ENCODE results near the gene SIRT1. TPM values are rescaled to one million over a fixed set of nuclear protein-coding genes. Genes with fewer than 3 reads are reported as not detected.

The SIRT1 gene
- polyA plus RNA-seq, 3 donors: 4.4 to 8.4 (median 8.3) TPM

GRCh38 chr10:67917679-67918078 is 33.2 kb downstream of the SIRT1 start:
- no CpG with 5 or more reads among the region's 1 CpG for WGBS (ENCODE audit: insufficient coverage)
- peaks cover 45 to 63% of the 10 kb centered on the region in 2 donors for H3K36me3 Mint-ChIP-seq

GRCh38 chr10:67921065-67921464 is 36.6 kb downstream of the SIRT1 start:
- Histone ChIP-seq H3K9me3 (replicated peaks in 1 of 2; ENCODE audit: control insufficient read depth in 1 of 2, insufficient read depth in 1 of 2, low read length in 2 of 2) (no peaks in the 10 kb centered on the region), H2AFZ (ENCODE audit: insufficient read depth, low read depth, low read length, poor library complexity, severe bottlenecking) (no peak overlapping the region), H3K4me2 (replicated peaks; ENCODE audit: extremely low read depth, low read length, poor library complexity, severe bottlenecking) (no peak overlapping the region), H3K9ac (ENCODE audit: insufficient read depth, low read length, poor library complexity, severe bottlenecking) (no peak overlapping the region), H3K4me1 (ENCODE audit: control insufficient read depth in 1 of 2, insufficient read depth in 2 of 2, low read length in 2 of 2) (no peaks in the 10 kb centered on the region), H3K4me3 (replicated peaks in 1 of 3; ENCODE audit: low read depth in 2 of 3, low read length in 3 of 3) (no peak overlapping the region), H4K20me1 (ENCODE audit: insufficient read depth, low read length) (peaks cover 14% of the 10 kb centered on the region), H3K27ac (ENCODE audit: low read depth in 1 of 2, low read length in 2 of 2) (no peak overlapping the region), H3K79me2 (ENCODE audit: insufficient read depth, low read length) (no peaks in the 10 kb centered on the region), H3K36me3 (replicated peaks in 1 of 2; ENCODE audit: control insufficient read depth in 1 of 2, insufficient read depth in 2 of 2, low read length in 2 of 2) (peaks cover 45 to 91% of the 10 kb centered on the region in 2 donors), H3K27me3 (ENCODE audit: control insufficient read depth in 2 of 2, insufficient read depth in 2 of 2, low read length in 2 of 2) (no peaks in the 10 kb centered on the region)
- Mint-ChIP-seq H3K36me3 (peaks cover 41 to 52% of the 10 kb centered on the region in 2 donors), H3K9me3 (no peaks in the 10 kb centered on the region), H3K4me3 (no peak overlapping the region), H3K27ac (no peak overlapping the region), H3K4me1 (no peaks in the 10 kb centered on the region), H3K27me3 (ENCODE audit: low read depth in 3 of 3) (no peaks in the 10 kb centered on the region)
- intact Hi-C loops (cut with micrococcal nuclease): no loop called here
- no CpG with 5 or more reads among the region's 1 CpG for WGBS (ENCODE audit: insufficient coverage)
- no peak for DNase-seq
- no peak for TF ChIP-seq CTCF (IDR thresholded peaks at IDR 0.05)

More at GRCh38 chr10:67917679-67918078, 33.2 kb downstream of the SIRT1 start:
- no peaks in the 10 kb centered on the region for H3K4me1 ChIP-seq (ENCODE audit: control insufficient read depth in 1 of 2, insufficient read depth in 2 of 2, low read length in 2 of 2)
- Mint-ChIP-seq H3K4me3 (no peak overlapping the region), H3K27me3 (ENCODE audit: low read depth in 3 of 3) (no peaks in the 10 kb centered on the region), H3K27ac (no peak overlapping the region), H3K9me3 (no peaks in the 10 kb centered on the region), H3K4me1 (no peaks in the 10 kb centered on the region)
- H3K9me3 ChIP-seq (replicated peaks in 1 of 2; ENCODE audit: control insufficient read depth in 1 of 2, insufficient read depth in 1 of 2, low read length in 2 of 2): no peaks in the 10 kb centered on the region
- intact Hi-C loops (cut with micrococcal nuclease): no loop called here
- no peaks in the 10 kb centered on the region for H3K27me3 ChIP-seq (ENCODE audit: control insufficient read depth in 2 of 2, insufficient read depth in 2 of 2, low read length in 2 of 2)
- no peak overlapping the region for H3K9ac ChIP-seq (ENCODE audit: insufficient read depth, low read length, poor library complexity, severe bottlenecking)
- TF ChIP-seq CTCF (IDR thresholded peaks at IDR 0.05): no peak
- H3K79me2 ChIP-seq (ENCODE audit: insufficient read depth, low read length): no peaks in the 10 kb centered on the region
- no peak overlapping the region for H3K27ac ChIP-seq (ENCODE audit: low read depth in 1 of 2, low read length in 2 of 2)
- H4K20me1 ChIP-seq (ENCODE audit: insufficient read depth, low read length): peaks cover 38% of the 10 kb centered on the region
- no peak overlapping the region for H2AFZ ChIP-seq (ENCODE audit: insufficient read depth, low read depth, low read length, poor library complexity, severe bottlenecking)
- DNase-seq: no peak
- H3K36me3 ChIP-seq (replicated peaks in 1 of 2; ENCODE audit: control insufficient read depth in 1 of 2, insufficient read depth in 2 of 2, low read length in 2 of 2): peaks cover 43 to 91% of the 10 kb centered on the region in 2 donors
- no peak overlapping the region for H3K4me3 ChIP-seq (replicated peaks in 1 of 3; ENCODE audit: low read depth in 2 of 3, low read length in 3 of 3)
- no peak overlapping the region for H3K4me2 ChIP-seq (replicated peaks; ENCODE audit: extremely low read depth, low read length, poor library complexity, severe bottlenecking)

Data from CD14-positive monocyte (primary cell).